H9 (cell line): Measurements from ENCODE around the gene C1GALT1C1. TPM values are rescaled to one million over a fixed set of nuclear protein-coding genes. Genes with fewer than 3 reads are reported as not detected.

Experiments used
- DNase-seq: peaks from one replicate; pipeline ENCODE4 v3.0.0-alpha.2; 2017
- H2AFZ ChIP-seq: one replicate; pipeline ENCODE4 v1.6.1; 2013; ENCODE audit warnings: mild to moderate bottlenecking, low read length, control low read depth, moderate library complexity
- H2AK5ac ChIP-seq: 2 replicates; pipeline ENCODE4 v1.6.1; 2013; ENCODE audit warnings: low read length, control low read depth, mixed read lengths; ENCODE audit not compliant: insufficient read length
- H2BK120ac ChIP-seq: one replicate; pipeline ENCODE4 v1.6.1; 2013; ENCODE audit warnings: low read depth, mild to moderate bottlenecking, low read length, control low read depth, inconsistent platforms; ENCODE audit not compliant: poor library complexity, severe bottlenecking
- H2BK12ac ChIP-seq: 2 replicates; pipeline ENCODE4 v1.6.1; 2013; ENCODE audit warnings: low read length, control low read depth, mixed read lengths, low read depth; ENCODE audit not compliant: insufficient read length
- H2BK15ac ChIP-seq: 2 replicates; pipeline ENCODE4 v1.6.1; 2013; ENCODE audit warnings: low read depth, low read length, control low read depth
- H2BK20ac ChIP-seq: one replicate; pipeline ENCODE4 v1.6.1; 2013; ENCODE audit warnings: low read depth, mild to moderate bottlenecking, low read length, control low read depth, inconsistent platforms; ENCODE audit not compliant: poor library complexity, severe bottlenecking
- H2BK5ac ChIP-seq: 2 replicates; pipeline ENCODE4 v1.6.1; 2013; ENCODE audit warnings: low read length, control low read depth, mixed read lengths; ENCODE audit not compliant: insufficient read length
- H3K14ac ChIP-seq: 2 replicates; pipeline ENCODE4 v1.6.1; 2013; ENCODE audit warnings: low read length, control low read depth; ENCODE audit not compliant: insufficient read depth
- H3K18ac ChIP-seq: 2 replicates; pipeline ENCODE4 v1.6.1; 2013; ENCODE audit warnings: low read depth, mild to moderate bottlenecking, mixed read lengths, low read length, control low read depth; ENCODE audit not compliant: insufficient read length
- H3K23ac ChIP-seq: 2 replicates; pipeline ENCODE4 v1.6.1; 2013; ENCODE audit warnings: low read length, control low read depth, mixed read lengths, low read depth; ENCODE audit not compliant: insufficient read length
- H3K23me2 ChIP-seq: 2 replicates; pipeline ENCODE4 v1.6.1; 2013; ENCODE audit warnings: low read depth, mild to moderate bottlenecking, mixed read lengths, low read length, control low read depth; ENCODE audit not compliant: insufficient read length, poor library complexity, severe bottlenecking
- H3K27ac ChIP-seq: 2 replicates; pipeline ENCODE4 v1.5.1; 2013; ENCODE audit warnings: low read length, control low read depth, mixed read lengths, low read depth; ENCODE audit not compliant: insufficient read length
- H3K27me3 ChIP-seq: 2 replicates; pipeline ENCODE4 v1.6.1; 2013; ENCODE audit warnings: low read length, control low read depth, inconsistent platforms; ENCODE audit not compliant: insufficient read depth
- H3K4ac ChIP-seq: 2 replicates; pipeline ENCODE4 v1.6.1; 2013; ENCODE audit warnings: low read depth, mild to moderate bottlenecking, control low read depth, inconsistent platforms, low read length, moderate library complexity
- H3K4me1 ChIP-seq: 2 replicates; pipeline ENCODE4 v1.6.1; 2013; ENCODE audit warnings: low read length, control low read depth, inconsistent platforms; ENCODE audit not compliant: insufficient read depth
- H3K4me2 ChIP-seq: 2 replicates; pipeline ENCODE4 v1.6.1; 2013; ENCODE audit warnings: low read length, control low read depth, mixed read lengths; ENCODE audit not compliant: insufficient read length, insufficient read depth
- H3K56ac ChIP-seq: 2 replicates; pipeline ENCODE4 v1.6.1; 2013; ENCODE audit warnings: low read depth, mild to moderate bottlenecking, mixed read lengths, low read length, control low read depth; ENCODE audit not compliant: insufficient read length
- H3K79me1 ChIP-seq: 2 replicates; pipeline ENCODE4 v1.6.1; 2013; ENCODE audit warnings: low read depth, mild to moderate bottlenecking, moderate library complexity, low read length, control low read depth, inconsistent platforms; ENCODE audit not compliant: insufficient read depth, poor library complexity, severe bottlenecking
- H3K79me2 ChIP-seq: 2 replicates; pipeline ENCODE4 v1.6.1; 2013; ENCODE audit warnings: low read length, control low read depth, inconsistent platforms; ENCODE audit not compliant: insufficient read depth
- H3K9ac ChIP-seq: 2 replicates; pipeline ENCODE4 v1.6.1; 2013; ENCODE audit warnings: low read length, control low read depth, mixed read lengths; ENCODE audit not compliant: insufficient read length; ENCODE audit errors: extremely low read depth
- H3K9me3 ChIP-seq: one replicate; pipeline ENCODE4 v1.6.1; 2013; ENCODE audit warnings: low read depth, low read length, inconsistent platforms; ENCODE audit not compliant: control insufficient read depth
- H3T11ph ChIP-seq: one replicate; pipeline ENCODE4 v1.6.1; 2013; ENCODE audit warnings: mild to moderate bottlenecking, low read length, control low read depth, inconsistent platforms
- H4K20me1 ChIP-seq: one replicate; pipeline ENCODE4 v1.6.1; 2013; ENCODE audit not compliant: control insufficient read depth, insufficient read length, insufficient read depth
- H4K5ac ChIP-seq: 2 replicates; pipeline ENCODE4 v1.6.1; 2013; ENCODE audit warnings: low read depth, mild to moderate bottlenecking, mixed read lengths, low read length, control low read depth; ENCODE audit not compliant: insufficient read length
- H4K8ac ChIP-seq: replicated peaks from 2 replicates; pipeline ENCODE4 v1.6.1; 2013; ENCODE audit warnings: low read length, control low read depth, mixed read lengths, low read depth; ENCODE audit not compliant: insufficient read length
- H4K91ac ChIP-seq: 2 replicates; pipeline ENCODE4 v1.6.1; 2013; ENCODE audit warnings: low read depth, mild to moderate bottlenecking, moderate library complexity, mixed read lengths, low read length, control low read depth; ENCODE audit not compliant: insufficient read length
- H3K27ac Mint-ChIP-seq, 3 experiments: 2 replicates in 2 of 3; 3 replicates in 1 of 3; pipeline ENCODE4 v1.8.0; 2020 to 2021; ENCODE audit warnings: mixed read lengths in 3 of 3, mild to moderate bottlenecking in 1 of 3, moderate library complexity in 1 of 3
- H3K27me3 Mint-ChIP-seq: 2 replicates; pipeline ENCODE4 v1.8.0; 2021; ENCODE audit warnings: low read depth, mild to moderate bottlenecking, moderate library complexity, mixed read lengths
- H3K36me3 Mint-ChIP-seq, 3 experiments: 2 replicates in 2 of 3; 3 replicates in 1 of 3; pipeline ENCODE4 v1.8.0; 2020 to 2021; ENCODE audit warnings: low read depth in 3 of 3, mixed read lengths in 3 of 3; ENCODE audit not compliant: insufficient read depth in 1 of 3
- H3K4me1 Mint-ChIP-seq, 2 experiments: 2 replicates each; pipeline ENCODE4 v1.8.0; 2020; ENCODE audit warnings: mixed read lengths in 2 of 2
- H3K4me3 Mint-ChIP-seq, 2 experiments: 2 replicates in 1 of 2; 3 replicates in 1 of 2; pipeline ENCODE4 v1.8.0; 2020 to 2021; ENCODE audit warnings: mild to moderate bottlenecking in 2 of 2, mixed read lengths in 2 of 2, moderate library complexity in 1 of 2
- H3K9me3 Mint-ChIP-seq, 2 experiments: 2 replicates in 1 of 2; 3 replicates in 1 of 2; pipeline ENCODE4 v1.8.0; 2020; ENCODE audit warnings: mild to moderate bottlenecking in 2 of 2, mixed read lengths in 2 of 2, moderate library complexity in 1 of 2
- WGBS: extraction: QIAGEN DNeasy Blood & Tissue Kit; methylation state at CpG from one replicate; pipeline ENCODE4 v1.1.7; 2013; ENCODE audit warnings: missing lambda C conversion rate, low lambda C conversion rate, mixed read lengths; ENCODE audit not compliant: insufficient read length; ENCODE audit errors: extremely low coverage; 5-methylcytosine and 5-hydroxymethylcytosine counted together
- total RNA-seq: library from RNA; stranded (reverse); gene quantifications from 2 replicates; pipeline ENCODE4 v1.2.1, GENCODE V29; 2021
- TF ChIP-seq, protein P1 (sequence below): fragments of 200-600 bp; sonication (generic); conservative IDR thresholded peaks from 3 replicates; pipeline ENCODE4 v1.8.0; 2021; ENCODE audit warnings: antibody characterized with exemption, mild to moderate bottlenecking

C1GALT1C1 gene
- total RNA-seq, 1 experiment from 2014 or later: 16.0 TPM

DNA sequence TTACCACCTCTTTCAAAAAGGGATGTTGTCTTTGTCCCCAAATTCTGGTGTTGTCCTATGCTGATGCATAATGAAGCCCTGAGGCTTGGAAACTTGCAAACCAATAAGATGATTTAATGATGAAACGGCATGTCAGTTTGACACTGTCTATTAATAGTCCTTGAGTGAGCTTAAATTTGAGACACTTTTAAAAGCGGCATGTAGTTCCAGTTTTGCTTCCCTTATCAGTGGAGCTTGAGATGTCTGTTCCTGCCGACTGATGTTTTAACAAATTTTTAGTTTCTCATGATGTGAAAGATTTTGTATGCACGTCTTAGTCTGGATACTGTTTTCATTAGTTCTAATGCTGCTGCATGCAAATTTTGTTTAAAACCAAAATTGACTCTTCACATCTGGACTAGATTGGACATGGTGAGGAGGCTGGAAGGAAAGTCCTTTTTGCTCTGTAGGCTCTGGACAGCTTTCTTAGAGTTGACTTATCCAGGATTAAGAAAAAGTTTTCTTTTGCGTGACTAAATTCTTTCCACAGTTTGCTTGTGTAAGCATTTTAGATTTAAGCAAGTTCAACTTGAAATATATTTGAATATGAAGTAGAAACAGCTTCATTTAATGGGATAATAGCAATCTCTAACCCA lies 11.7 kb downstream of the C1GALT1C1 start:
- H3K27me3 Mint-ChIP-seq: no peaks in the 10 kb centered on the region
- Histone ChIP-seq H4K8ac (no peak overlapping the region), H2AK5ac (no peak overlapping the region), H3K9ac (no peak overlapping the region), H3K27me3 (no peaks in the 10 kb centered on the region), H2BK15ac (no peak overlapping the region), H3K4me1 (no peaks in the 10 kb centered on the region), H4K20me1 (no peaks in the 10 kb centered on the region), H3K14ac (no peak overlapping the region), H4K91ac (no peak overlapping the region), H2BK120ac (no peak overlapping the region), H3K9me3 (no peaks in the 10 kb centered on the region), H3K79me2 (no peaks in the 10 kb centered on the region), H3K4ac (no peak overlapping the region), H3K79me1 (no peaks in the 10 kb centered on the region), H3K27ac (no peak overlapping the region), H3K23me2 (no peaks in the 10 kb centered on the region), H3K18ac (no peak overlapping the region), H3K23ac (no peak overlapping the region), H3K4me2 (no peak overlapping the region), H3K56ac (no peak overlapping the region), H2AFZ (no peak overlapping the region), H2BK5ac (no peak overlapping the region), H4K5ac (no peak overlapping the region), H2BK20ac (no peak overlapping the region), H3T11ph (no peak overlapping the region), H2BK12ac (no peak overlapping the region)
- no CpG with 5 or more reads among the region's 5 CpGs for WGBS
- no peak overlapping the region for H3K4me3 Mint-ChIP-seq
- no peak overlapping the region for H3K27ac Mint-ChIP-seq
- TF ChIP-seq, protein P1, sequence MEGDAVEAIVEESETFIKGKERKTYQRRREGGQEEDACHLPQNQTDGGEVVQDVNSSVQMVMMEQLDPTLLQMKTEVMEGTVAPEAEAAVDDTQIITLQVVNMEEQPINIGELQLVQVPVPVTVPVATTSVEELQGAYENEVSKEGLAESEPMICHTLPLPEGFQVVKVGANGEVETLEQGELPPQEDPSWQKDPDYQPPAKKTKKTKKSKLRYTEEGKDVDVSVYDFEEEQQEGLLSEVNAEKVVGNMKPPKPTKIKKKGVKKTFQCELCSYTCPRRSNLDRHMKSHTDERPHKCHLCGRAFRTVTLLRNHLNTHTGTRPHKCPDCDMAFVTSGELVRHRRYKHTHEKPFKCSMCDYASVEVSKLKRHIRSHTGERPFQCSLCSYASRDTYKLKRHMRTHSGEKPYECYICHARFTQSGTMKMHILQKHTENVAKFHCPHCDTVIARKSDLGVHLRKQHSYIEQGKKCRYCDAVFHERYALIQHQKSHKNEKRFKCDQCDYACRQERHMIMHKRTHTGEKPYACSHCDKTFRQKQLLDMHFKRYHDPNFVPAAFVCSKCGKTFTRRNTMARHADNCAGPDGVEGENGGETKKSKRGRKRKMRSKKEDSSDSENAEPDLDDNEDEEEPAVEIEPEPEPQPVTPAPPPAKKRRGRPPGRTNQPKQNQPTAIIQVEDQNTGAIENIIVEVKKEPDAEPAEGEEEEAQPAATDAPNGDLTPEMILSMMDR: no peak
- no peaks in the 10 kb centered on the region for H3K4me1 Mint-ChIP-seq
- peaks cover 0 to 28% (median 10%) of the 10 kb centered on the region in 3 experiments; a peak in 5 of 7 replicates for H3K36me3 Mint-ChIP-seq
- H3K9me3 Mint-ChIP-seq: peaks cover 55 to 56% of the 10 kb centered on the region in 2 experiments
- no peak for DNase-seq
